GM12878 (cell line): ENCODE data around the gene AP3M1. TPM values are rescaled to one million over a fixed set of nuclear protein-coding genes. Genes with fewer than 3 reads are reported as not detected.

ENCODE experiments used
- ATAC-seq: fragments of 200-7000 bp; cut with Tn5 transposase; 3 replicates; pipeline ENCODE4 v1.9.1; 2020; ENCODE audit warnings: mild to moderate bottlenecking, moderate library complexity
- BruUV-seq: library from RNA; stranded (reverse); fragments of 400-500 nt; replicated peaks from 2 replicates; lab custom pipeline; 2021; lab: Mats Ljungman, UMichigan
- CTCF ChIA-PET: fragments of 300-600 bp; sonication (Branson Sonifier 250); formaldehyde crosslinking; extraction: SDS; loops from one replicate; lab custom pipeline; 2021; ENCODE audit warnings: inconsistent platforms; lab: Yijun Ruan, JAX
- POLR2A ChIA-PET: fragments of 350-600 bp; formaldehyde crosslinking; extraction: SDS; loops from one replicate; lab custom pipeline; 2021; ENCODE audit warnings: inconsistent platforms; lab: Charles Lee
- RAD21 ChIA-PET: fragments of 300-600 bp; sonication (Branson Sonifier 250); formaldehyde crosslinking; loops from one replicate; lab custom pipeline; 2023; ENCODE audit warnings: antibody characterized with exemption; ENCODE audit not compliant: unreplicated experiment; lab: Charles Lee
- SMC1A ChIA-PET: fragments of 300-600 bp; sonication (Branson Sonifier 250); formaldehyde crosslinking; loops from one replicate; lab custom pipeline; 2023; ENCODE audit not compliant: unreplicated experiment, uncharacterized antibody; lab: Charles Lee
- DNase-seq: peaks from one replicate; pipeline ENCODE4 v3.0.0-alpha.2; 2011; ENCODE audit warnings: low read depth, low spot score
- FAIRE-seq: peaks from 3 replicates; lab custom pipeline; 2011; peaks lifted over from hg19 to GRCh38; lab: Jason Lieb, UNC
- H2AFZ ChIP-seq: 2 replicates; pipeline ENCODE4 v1.6.0; 2011; ENCODE audit warnings: low read depth, low read length, control low read depth; ENCODE audit not compliant: control insufficient read depth
- H3K27ac ChIP-seq: 2 replicates; pipeline ENCODE4 v1.5.1; 2011; ENCODE audit warnings: control low read depth; ENCODE audit not compliant: control insufficient read depth, insufficient read depth
- H3K27me3 ChIP-seq, 2 experiments: replicated peaks in 1 of 2; 2 replicates each; pipeline versions ENCODE4 v1.6.0 to v1.6.1; 2011; ENCODE audit warnings: low read length in 1 of 2; ENCODE audit not compliant: control insufficient read depth in 2 of 2, insufficient read depth in 2 of 2
- H3K36me3 ChIP-seq, 2 experiments: 2 replicates each; pipeline ENCODE4 v1.5.1; 2011; ENCODE audit warnings: low read length in 1 of 2; ENCODE audit not compliant: control insufficient read depth in 2 of 2, insufficient read depth in 2 of 2
- H3K4me1 ChIP-seq: 2 replicates; pipeline ENCODE4 v1.6.1; 2011; ENCODE audit warnings: mild to moderate bottlenecking, low read length, moderate library complexity, mixed read lengths; ENCODE audit not compliant: control insufficient read depth, insufficient read depth
- H3K4me2 ChIP-seq: 2 replicates; pipeline ENCODE4 v1.6.0; 2011; ENCODE audit warnings: control low read depth; ENCODE audit not compliant: control insufficient read depth, insufficient read depth
- H3K4me3 ChIP-seq: fragments of 200-600 bp; sonication (generic); 2 replicates; pipeline ENCODE4 v1.5.1; 2016
- H3K79me2 ChIP-seq: 2 replicates; pipeline ENCODE4 v1.6.0; 2011; ENCODE audit warnings: low read length; ENCODE audit not compliant: control insufficient read depth, insufficient read depth
- H3K9ac ChIP-seq: 2 replicates; pipeline ENCODE4 v1.8.0; 2011; ENCODE audit warnings: low read length, control low read depth, mixed read lengths; ENCODE audit not compliant: control insufficient read depth, insufficient read depth
- H3K9me3 ChIP-seq: replicated peaks from 3 replicates; pipeline ENCODE4 v1.5.1; 2011; ENCODE audit warnings: mild to moderate bottlenecking, low read length; ENCODE audit not compliant: control insufficient read depth, insufficient read depth
- H4K20me1 ChIP-seq: 2 replicates; pipeline ENCODE4 v1.6.0; 2011; ENCODE audit not compliant: control insufficient read depth, insufficient read depth
- BCL11A ChIP-seq: IDR thresholded peaks from 2 replicates; pipeline ENCODE4 v1.6.1; 2011; ENCODE audit warnings: low read depth, low read length
- E2F8 ChIP-seq: fragments of 450-650 bp; IDR thresholded peaks from 2 replicates; pipeline ENCODE4 v1.6.1; 2018; ENCODE audit warnings: mild to moderate bottlenecking, low read depth, moderate library complexity; ENCODE audit not compliant: partially characterized antibody
- NFXL1 ChIP-seq: fragments of 450-650 bp; IDR thresholded peaks from 2 replicates; pipeline ENCODE4 v1.6.1; 2017; ENCODE audit warnings: antibody characterized with exemption, mild to moderate bottlenecking, borderline replicate concordance
- NR2C1 ChIP-seq: fragments of 450-650 bp; IDR thresholded peaks from 2 replicates; pipeline ENCODE4 v1.6.1; 2017; ENCODE audit warnings: antibody characterized with exemption, mild to moderate bottlenecking, moderate library complexity
- STAT3 ChIP-seq: IDR thresholded peaks from 2 replicates; pipeline ENCODE4 v1.6.1; 2011; ENCODE audit warnings: low read depth, low read length, improper control_type of control experiment
- ZNF207 ChIP-seq: fragments of 450-650 bp; IDR thresholded peaks from 2 replicates; pipeline ENCODE4 v1.6.1; 2014; ENCODE audit warnings: antibody characterized with exemption, mild to moderate bottlenecking, borderline replicate concordance
- ZNF274 ChIP-seq: IDR thresholded peaks from one replicate; pipeline ENCODE4 v1.8.0; 2011; ENCODE audit not compliant: insufficient read length, insufficient read depth
- ZNF384 ChIP-seq: IDR thresholded peaks from 2 replicates; pipeline ENCODE4 v1.6.1; 2012; ENCODE audit warnings: low read depth, mild to moderate bottlenecking, low read length, improper control_type of control experiment, borderline replicate concordance
- ZNF622 ChIP-seq: fragments of 450-650 bp; IDR thresholded peaks from 2 replicates; pipeline ENCODE4 v1.6.1; 2017; ENCODE audit warnings: mild to moderate bottlenecking, inconsistent platforms
- WGBS: methylation state at CpG from one replicate; pipeline ENCODE4 v1.1.6; 2016; ENCODE audit warnings: low lambda C conversion rate; ENCODE audit not compliant: insufficient replicate concordance, insufficient coverage; ENCODE audit errors: missing lambda C conversion rate; 5-methylcytosine and 5-hydroxymethylcytosine counted together
- in situ Hi-C: fragments of 300-500 bp; cut with MboI; formaldehyde crosslinking; loops from 9 replicates; pipeline ENCODE4 v1.14.3; 2018; ENCODE audit warnings: mixed read lengths
- intact Hi-C: fragments of 100-400 bp; cut with micrococcal nuclease; formaldehyde crosslinking; loops from one replicate; pipeline ENCODE4 v1.14.2; 2022; ENCODE audit not compliant: unreplicated experiment
- polyA plus RNA-seq, 11 experiments: library from polyadenylated mRNA; depleted of rRNA in 4 of 11; unstranded in 6 of 11; stranded (reverse) in 5 of 11; fragments of >200 nt; fragmentation: Nextera tagmentation in 4 of 11; fragmentation: Illumina TruSeq in 1 of 11; extraction: Ambion mirVana in 4 of 11; extraction: Trizol in 1 of 11; gene quantifications; 1 replicate in 1 of 11; 2 replicates in 10 of 11; pipeline versions ENCODE4 v1.2.1 to v1.2.3, GENCODE V29; 2011 to 2016; ENCODE audit warnings: inconsistent platforms in 2 of 11, missing spikeins in 2 of 11, low read depth in 1 of 11
- total RNA-seq, 4 experiments: library from RNA; depleted of rRNA in 3 of 4; stranded (reverse); fragments of >200 nt in 3 of 4; fragmentation: Illumina TruSeq in 1 of 4; extraction: Trizol in 1 of 4; gene quantifications; 2 replicates each; pipeline versions ENCODE4 v1.2.1 to v1.2.3, GENCODE V29; 2013 to 2021
- TF ChIP-seq, protein P1 (sequence below): IDR thresholded peaks from 2 replicates; pipeline ENCODE4 v1.6.1; 2011; ENCODE audit warnings: borderline replicate concordance, low read depth, mild to moderate bottlenecking, moderate library complexity, mixed read lengths, low read length; ENCODE audit not compliant: insufficient read depth; ENCODE audit errors: extremely low read length
- TF ChIP-seq, protein P2 (sequence below): fragments of 450-650 bp; IDR thresholded peaks from 2 replicates; pipeline ENCODE4 v1.6.1; 2017; ENCODE audit warnings: low read depth, mild to moderate bottlenecking, moderate library complexity
- TF ChIP-seq, protein P3 (sequence below): fragments of 450-650 bp; formaldehyde crosslinking; IDR thresholded peaks from 2 replicates; pipeline ENCODE4 v1.4.0; 2020; ENCODE audit warnings: mild to moderate bottlenecking, moderate library complexity
- TF ChIP-seq, protein P4 (sequence below): fragments of 450-650 bp; IDR thresholded peaks from 2 replicates; pipeline ENCODE4 v1.6.1; 2017; ENCODE audit warnings: mild to moderate bottlenecking

The AP3M1 gene
- total and polyA plus RNA-seq, 10 of the 15 experiments (the other 5 are each of a cell fraction or from before 2014, with no cell fraction given) = 22.1 to 83.4 (median 47.7) TPM

- Histone ChIP-seq H3K27ac (no peak overlapping the region), H3K4me1 (no peaks in the 10 kb centered on the region; the same call in none of the 2 replicates), H3K27me3 (no peaks in the 10 kb centered on the region), H3K4me3 (no peak overlapping the region), H3K4me2 (no peak overlapping the region), H3K9ac (no peak overlapping the region), H4K20me1 (no peaks in the 10 kb centered on the region), H2AFZ (no peak overlapping the region), H3K79me2 (peaks cover 62% of the 10 kb centered on the region), H3K9me3 (no peaks in the 10 kb centered on the region), H3K36me3 (no peaks in the 10 kb centered on the region)
- WGBS = 98% methylated on average over 3 of the region's 3 CpGs
- ATAC-seq (no peak), DNase-seq (no peak), FAIRE-seq (no peak)
- ChIA-PET SMC1A (no interaction called here), POLR2A (interaction anchor here (1.3 kb wide), 1 partner anchor 20 kb away, joined by 3 read pairs; no protein-coding TSS in a partner anchor), RAD21 (interaction anchor here (0.8 kb wide), 1 partner anchor 49 kb away, joined by 4 read pairs; no protein-coding TSS in a partner anchor), CTCF (interaction anchor here (0.7 kb wide), 1 partner anchor 18 kb away, joined by 3 read pairs; no protein-coding TSS in a partner anchor)
- intact Hi-C loops = no loop called here
- in situ Hi-C loops = no loop called here
- BruUV-seq = no TSS peak
- TF ChIP-seq NR2C1 (no peak), ZNF207 (no peak), ZNF384 (no peak), ZNF274 (no peak), BCL11A (no peak), NFXL1 (no peak), E2F8 (no peak), STAT3 (no peak), ZNF622 (no peak)
- TF ChIP-seq, protein P1, sequence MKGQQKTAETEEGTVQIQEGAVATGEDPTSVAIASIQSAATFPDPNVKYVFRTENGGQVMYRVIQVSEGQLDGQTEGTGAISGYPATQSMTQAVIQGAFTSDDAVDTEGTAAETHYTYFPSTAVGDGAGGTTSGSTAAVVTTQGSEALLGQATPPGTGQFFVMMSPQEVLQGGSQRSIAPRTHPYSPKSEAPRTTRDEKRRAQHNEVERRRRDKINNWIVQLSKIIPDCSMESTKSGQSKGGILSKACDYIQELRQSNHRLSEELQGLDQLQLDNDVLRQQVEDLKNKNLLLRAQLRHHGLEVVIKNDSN = no peak
- TF ChIP-seq, protein P2, sequence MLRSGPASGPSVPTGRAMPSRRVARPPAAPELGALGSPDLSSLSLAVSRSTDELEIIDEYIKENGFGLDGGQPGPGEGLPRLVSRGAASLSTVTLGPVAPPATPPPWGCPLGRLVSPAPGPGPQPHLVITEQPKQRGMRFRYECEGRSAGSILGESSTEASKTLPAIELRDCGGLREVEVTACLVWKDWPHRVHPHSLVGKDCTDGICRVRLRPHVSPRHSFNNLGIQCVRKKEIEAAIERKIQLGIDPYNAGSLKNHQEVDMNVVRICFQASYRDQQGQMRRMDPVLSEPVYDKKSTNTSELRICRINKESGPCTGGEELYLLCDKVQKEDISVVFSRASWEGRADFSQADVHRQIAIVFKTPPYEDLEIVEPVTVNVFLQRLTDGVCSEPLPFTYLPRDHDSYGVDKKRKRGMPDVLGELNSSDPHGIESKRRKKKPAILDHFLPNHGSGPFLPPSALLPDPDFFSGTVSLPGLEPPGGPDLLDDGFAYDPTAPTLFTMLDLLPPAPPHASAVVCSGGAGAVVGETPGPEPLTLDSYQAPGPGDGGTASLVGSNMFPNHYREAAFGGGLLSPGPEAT = no peak
- TF ChIP-seq, protein P3, sequence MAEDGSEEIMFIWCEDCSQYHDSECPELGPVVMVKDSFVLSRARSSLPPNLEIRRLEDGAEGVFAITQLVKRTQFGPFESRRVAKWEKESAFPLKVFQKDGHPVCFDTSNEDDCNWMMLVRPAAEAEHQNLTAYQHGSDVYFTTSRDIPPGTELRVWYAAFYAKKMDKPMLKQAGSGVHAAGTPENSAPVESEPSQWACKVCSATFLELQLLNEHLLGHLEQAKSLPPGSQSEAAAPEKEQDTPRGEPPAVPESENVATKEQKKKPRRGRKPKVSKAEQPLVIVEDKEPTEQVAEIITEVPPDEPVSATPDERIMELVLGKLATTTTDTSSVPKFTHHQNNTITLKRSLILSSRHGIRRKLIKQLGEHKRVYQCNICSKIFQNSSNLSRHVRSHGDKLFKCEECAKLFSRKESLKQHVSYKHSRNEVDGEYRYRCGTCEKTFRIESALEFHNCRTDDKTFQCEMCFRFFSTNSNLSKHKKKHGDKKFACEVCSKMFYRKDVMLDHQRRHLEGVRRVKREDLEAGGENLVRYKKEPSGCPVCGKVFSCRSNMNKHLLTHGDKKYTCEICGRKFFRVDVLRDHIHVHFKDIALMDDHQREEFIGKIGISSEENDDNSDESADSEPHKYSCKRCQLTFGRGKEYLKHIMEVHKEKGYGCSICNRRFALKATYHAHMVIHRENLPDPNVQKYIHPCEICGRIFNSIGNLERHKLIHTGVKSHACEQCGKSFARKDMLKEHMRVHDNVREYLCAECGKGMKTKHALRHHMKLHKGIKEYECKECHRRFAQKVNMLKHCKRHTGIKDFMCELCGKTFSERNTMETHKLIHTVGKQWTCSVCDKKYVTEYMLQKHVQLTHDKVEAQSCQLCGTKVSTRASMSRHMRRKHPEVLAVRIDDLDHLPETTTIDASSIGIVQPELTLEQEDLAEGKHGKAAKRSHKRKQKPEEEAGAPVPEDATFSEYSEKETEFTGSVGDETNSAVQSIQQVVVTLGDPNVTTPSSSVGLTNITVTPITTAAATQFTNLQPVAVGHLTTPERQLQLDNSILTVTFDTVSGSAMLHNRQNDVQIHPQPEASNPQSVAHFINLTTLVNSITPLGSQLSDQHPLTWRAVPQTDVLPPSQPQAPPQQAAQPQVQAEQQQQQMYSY (CRISPR knock-in tag) = no peak
- TF ChIP-seq, protein P4, sequence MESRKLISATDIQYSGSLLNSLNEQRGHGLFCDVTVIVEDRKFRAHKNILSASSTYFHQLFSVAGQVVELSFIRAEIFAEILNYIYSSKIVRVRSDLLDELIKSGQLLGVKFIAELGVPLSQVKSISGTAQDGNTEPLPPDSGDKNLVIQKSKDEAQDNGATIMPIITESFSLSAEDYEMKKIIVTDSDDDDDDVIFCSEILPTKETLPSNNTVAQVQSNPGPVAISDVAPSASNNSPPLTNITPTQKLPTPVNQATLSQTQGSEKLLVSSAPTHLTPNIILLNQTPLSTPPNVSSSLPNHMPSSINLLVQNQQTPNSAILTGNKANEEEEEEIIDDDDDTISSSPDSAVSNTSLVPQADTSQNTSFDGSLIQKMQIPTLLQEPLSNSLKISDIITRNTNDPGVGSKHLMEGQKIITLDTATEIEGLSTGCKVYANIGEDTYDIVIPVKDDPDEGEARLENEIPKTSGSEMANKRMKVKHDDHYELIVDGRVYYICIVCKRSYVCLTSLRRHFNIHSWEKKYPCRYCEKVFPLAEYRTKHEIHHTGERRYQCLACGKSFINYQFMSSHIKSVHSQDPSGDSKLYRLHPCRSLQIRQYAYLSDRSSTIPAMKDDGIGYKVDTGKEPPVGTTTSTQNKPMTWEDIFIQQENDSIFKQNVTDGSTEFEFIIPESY = no peak
Measured at GRCh38 chr10:74194545-74194944, 43.9 kb upstream of the AP3M1 start.
